ENCODE data around the gene TOR3A. TPM values are rescaled to one million over a fixed set of nuclear protein-coding genes. Genes with fewer than 3 reads are reported as not detected.

The TOR3A gene
- total RNA-seq, 4 donors from 2014 or later: 27.0 to 55.8 (median 48.2) TPM

- DNase-seq (ENCODE audit: low spot score in 2 of 2): no peak
- intact Hi-C loops (cut with DNase I; ENCODE audit: low total_unique reads): no loop called here
- H3K4me3 ChIP-seq (ENCODE audit: low read depth, poor library complexity, severe bottlenecking): no peak overlapping the region
- WGBS, 2 donors: 88 to 91% methylated on average over 8 of the region's 8 CpGs
- TF ChIP-seq POLR2A (IDR thresholded peaks at IDR 0.05) (no peak), CTCF (IDR thresholded peaks at IDR 0.05) (no peak)
Measured at GRCh38 chr1:179061360-179062282, 20.2 kb upstream of the TOR3A start.

GRCh38 chr1:179066471-179066870, 15.4 kb upstream of the TOR3A start:
- TF ChIP-seq POLR2A (IDR thresholded peaks at IDR 0.05) (no peak), CTCF (IDR thresholded peaks at IDR 0.05) (no peak)
- no peak for DNase-seq (ENCODE audit: low spot score in 2 of 2)
- intact Hi-C loops (cut with DNase I; ENCODE audit: low total_unique reads): no loop called here
- H3K4me3 ChIP-seq (ENCODE audit: low read depth, poor library complexity, severe bottlenecking): no peak overlapping the region
- 90 to 96% methylated on average over 4 of the region's 4 CpGs for WGBS, 2 donors

GRCh38 chr1:179077396-179077795, 4.5 kb upstream of the TOR3A start:
- TF ChIP-seq POLR2A (IDR thresholded peaks at IDR 0.05) (no peak), CTCF (IDR thresholded peaks at IDR 0.05) (no peak)
- intact Hi-C loops (cut with DNase I; ENCODE audit: low total_unique reads): loop anchor here (5.0 kb wide), 1 partner anchor 290 kb away; the partner anchor contains the start of gene AXDND1
- DNase-seq (ENCODE audit: low spot score in 2 of 2): no peak
- H3K4me3 ChIP-seq (ENCODE audit: low read depth, poor library complexity, severe bottlenecking): no peak overlapping the region
- WGBS, 2 donors: 83 to 87% methylated on average over 7 of the region's 7 CpGs

- TF ChIP-seq CTCF (IDR thresholded peaks at IDR 0.05) (peak in 1 of 3 donors; percentile 62), POLR2A (IDR thresholded peaks at IDR 0.05) (no peak)
- WGBS, 2 donors: 53 to 54% methylated on average over 18 of the region's 18 CpGs
- intact Hi-C loops (cut with DNase I; ENCODE audit: low total_unique reads): loop anchor here (5.0 kb wide), 1 partner anchor 288 kb away; the partner anchor contains the start of gene AXDND1
- peak in 1 of 2 donors; percentile 66 for DNase-seq (ENCODE audit: low spot score in 2 of 2)
- H3K4me3 ChIP-seq (ENCODE audit: low read depth, poor library complexity, severe bottlenecking): no peak overlapping the region
Measured at GRCh38 chr1:179079113-179079761, 2.6 kb upstream of the TOR3A start.

GRCh38 chr1:179080866-179081686, 794 bp upstream of the TOR3A start:
- peak overlapping the region; percentile 4 for H3K4me3 ChIP-seq (ENCODE audit: low read depth, poor library complexity, severe bottlenecking)
- intact Hi-C loops (cut with DNase I; ENCODE audit: low total_unique reads): no loop called here
- TF ChIP-seq POLR2A (IDR thresholded peaks at IDR 0.05): no peak
- no peak for TF ChIP-seq CTCF (IDR thresholded peaks at IDR 0.05)
- WGBS, 2 donors: 24 to 28% methylated on average over 18 of the region's 18 CpGs
- no peak for DNase-seq (ENCODE audit: low spot score in 2 of 2)
